RKO (cell line): ENCODE measurements around the gene MAMSTR.
A peak's percentile ranks its signal among the peaks of the same experiment; 100 is the strongest.

Experiments
- DNase-seq: peaks from one replicate; pipeline ENCODE4 v3.0.0-alpha.2; 2016; ENCODE audit warnings: low spot score

MAMSTR gene

DNA sequence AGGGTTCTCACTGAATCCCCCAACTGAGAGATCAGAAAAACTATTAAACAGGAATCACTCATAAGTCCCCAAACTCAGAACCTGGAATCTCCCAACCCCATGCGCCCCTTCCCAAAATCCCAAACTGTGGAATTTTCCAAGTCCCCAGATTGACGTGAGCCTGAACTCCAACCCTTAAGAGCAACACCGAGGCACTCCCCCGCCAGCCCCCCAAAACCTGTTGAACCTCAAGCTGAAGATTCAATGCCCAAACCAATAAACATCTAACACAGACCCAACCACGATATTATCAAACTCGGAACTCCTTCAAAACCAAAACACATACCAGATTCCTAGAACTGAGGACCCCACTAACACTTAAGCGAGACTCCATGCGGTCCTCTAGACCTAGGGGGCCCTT is 26.6 kb upstream of the MAMSTR start:
- DNase-seq: no peak

DNA sequence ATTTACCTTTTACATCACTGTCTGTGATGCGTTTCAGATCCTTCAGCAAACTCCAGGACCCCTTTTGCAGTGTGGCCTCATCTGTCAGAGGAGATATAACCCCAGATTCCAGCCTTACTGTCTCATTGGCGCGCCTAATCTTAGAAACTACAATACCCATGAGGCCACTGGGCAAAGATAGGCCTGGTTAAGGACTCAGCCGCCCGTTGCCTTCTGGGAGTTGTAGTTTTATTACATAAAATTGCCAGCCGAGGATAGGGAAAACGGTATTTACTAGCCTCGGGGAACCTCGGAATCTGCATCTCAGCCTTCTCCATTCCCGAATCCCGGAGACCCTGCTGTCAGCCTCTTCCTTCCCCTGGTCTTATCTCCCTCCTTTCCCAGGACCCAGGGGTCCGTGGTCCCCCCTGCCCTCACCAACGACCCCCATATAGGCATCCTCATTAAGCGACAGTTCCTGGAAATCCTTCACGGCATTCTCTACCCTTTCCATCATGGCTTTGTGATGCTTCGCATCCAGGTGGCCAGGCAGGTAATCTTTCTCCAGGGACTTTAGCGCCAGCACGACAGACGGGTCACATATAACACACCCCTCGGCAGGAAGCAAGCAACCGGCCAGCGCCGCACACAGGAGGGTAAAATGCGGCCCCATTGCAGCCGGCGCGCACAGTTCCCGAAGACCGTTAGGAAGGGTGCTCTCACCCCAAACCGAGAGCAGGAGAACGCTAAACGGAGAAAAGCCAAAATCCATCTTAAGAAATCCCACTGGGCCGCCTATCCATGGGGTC is 25.9 kb upstream of the MAMSTR start:
- DNase-seq: peak; percentile 80

DNA sequence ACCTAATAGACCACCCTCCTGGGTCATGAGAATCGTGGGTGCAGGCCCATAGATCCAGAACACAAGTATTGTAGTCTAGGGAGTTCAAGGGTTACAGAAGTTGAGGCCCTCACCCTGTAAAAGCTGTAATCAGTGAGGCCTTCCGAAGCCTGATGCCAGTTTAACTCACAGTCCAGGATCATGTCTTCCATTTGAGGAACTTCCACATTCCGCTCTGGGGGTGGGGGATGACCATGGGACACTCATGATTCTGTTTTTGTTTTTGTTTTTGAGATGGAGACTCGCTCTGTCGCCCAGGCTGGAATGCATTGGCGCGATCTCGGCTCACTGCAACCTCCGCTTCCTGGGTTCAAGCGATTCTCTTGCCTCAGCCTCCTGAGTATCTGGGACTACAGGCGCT is 22.6 kb upstream of the MAMSTR start:
- DNase-seq: no peak

DNA sequence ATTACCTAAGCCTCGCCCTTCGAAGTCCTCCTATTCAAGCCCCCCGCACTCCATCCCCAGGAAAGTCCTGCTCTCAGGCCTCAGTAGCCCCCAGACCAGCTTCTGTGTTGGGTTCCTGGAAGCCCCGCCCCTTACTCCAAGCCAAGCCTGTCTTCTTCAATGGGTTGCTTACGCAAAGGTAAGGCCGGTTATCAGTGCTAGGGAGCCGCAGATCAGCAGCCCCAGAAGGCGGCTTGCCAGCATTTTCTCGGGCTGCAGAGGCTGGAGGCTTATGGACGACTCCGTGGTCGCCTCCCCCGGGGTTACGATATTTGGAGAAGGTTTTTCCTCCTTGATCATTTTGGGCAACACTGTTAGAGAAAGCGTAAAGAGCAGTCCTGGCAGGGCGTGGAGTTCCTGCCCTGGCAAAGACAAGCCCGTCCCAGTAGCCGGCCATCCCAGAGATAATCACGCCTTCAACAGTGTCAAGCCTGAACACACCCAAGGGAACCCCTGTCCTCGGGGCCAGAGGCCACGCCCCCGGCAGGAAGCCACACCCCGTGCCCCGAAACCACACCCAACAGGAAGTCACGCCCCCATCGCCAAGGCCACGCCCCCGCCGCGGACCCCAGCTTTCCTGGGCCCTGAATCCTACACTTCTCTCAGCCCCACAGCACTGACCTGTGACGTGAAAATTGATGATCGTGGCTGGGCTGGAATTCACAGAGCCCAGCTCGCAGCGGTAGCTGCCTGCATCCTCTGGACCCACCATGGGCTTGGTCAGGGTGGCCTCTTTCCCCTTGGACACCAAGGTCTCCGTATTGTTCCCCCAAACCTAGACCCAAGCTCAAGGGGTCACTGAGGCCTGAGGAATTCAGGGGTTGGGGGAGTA is 21.8 kb upstream of the MAMSTR start:
- DNase-seq: no peak

DNA sequence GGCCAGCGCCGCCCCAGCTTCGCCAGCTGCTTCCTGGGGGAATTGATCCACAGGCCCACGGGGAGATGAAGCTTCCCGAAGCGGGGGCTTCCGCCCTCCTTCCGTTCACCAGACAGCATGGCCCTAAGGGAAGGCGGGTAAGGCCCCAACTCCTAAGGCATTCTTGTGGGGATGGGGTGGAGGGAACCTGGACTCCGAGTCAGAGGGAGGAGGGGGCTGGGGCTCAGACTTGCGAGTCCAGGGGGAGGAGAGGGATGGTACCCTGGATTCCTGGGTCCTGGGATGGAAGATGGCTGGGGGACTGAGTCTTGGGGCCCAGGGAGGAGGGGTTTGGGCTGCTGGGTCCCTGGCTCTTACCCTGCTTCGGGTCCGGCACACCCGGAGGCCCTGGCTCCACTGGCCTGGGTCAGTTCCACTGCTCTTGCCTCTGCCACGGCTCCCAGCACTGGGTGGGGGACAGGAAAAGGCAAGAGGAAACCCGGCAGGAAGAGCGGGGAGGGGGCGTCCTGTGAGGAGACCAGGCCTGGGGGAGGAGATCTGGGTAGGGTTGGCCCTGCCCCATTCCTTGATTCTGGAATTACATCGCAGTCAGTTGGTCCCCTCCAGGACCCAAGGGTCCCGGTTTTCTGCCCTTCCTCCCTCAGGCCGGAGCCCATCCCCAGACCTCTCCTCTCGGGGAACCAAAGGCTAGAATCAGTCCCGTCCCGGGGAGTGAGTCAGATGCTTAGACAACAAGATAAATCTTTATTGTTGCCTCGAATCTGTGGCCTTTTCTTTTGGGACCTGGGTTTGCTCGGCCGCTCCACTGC is 20.8 kb upstream of the MAMSTR start, which contains the start of gene RASIP1:
TSS of gene RASIP1 (minus strand) at position 447 of the 809 bp plus-strand sequence. CDS start at position 119, 328 bp downstream.
- DNase-seq: no peak

DNA sequence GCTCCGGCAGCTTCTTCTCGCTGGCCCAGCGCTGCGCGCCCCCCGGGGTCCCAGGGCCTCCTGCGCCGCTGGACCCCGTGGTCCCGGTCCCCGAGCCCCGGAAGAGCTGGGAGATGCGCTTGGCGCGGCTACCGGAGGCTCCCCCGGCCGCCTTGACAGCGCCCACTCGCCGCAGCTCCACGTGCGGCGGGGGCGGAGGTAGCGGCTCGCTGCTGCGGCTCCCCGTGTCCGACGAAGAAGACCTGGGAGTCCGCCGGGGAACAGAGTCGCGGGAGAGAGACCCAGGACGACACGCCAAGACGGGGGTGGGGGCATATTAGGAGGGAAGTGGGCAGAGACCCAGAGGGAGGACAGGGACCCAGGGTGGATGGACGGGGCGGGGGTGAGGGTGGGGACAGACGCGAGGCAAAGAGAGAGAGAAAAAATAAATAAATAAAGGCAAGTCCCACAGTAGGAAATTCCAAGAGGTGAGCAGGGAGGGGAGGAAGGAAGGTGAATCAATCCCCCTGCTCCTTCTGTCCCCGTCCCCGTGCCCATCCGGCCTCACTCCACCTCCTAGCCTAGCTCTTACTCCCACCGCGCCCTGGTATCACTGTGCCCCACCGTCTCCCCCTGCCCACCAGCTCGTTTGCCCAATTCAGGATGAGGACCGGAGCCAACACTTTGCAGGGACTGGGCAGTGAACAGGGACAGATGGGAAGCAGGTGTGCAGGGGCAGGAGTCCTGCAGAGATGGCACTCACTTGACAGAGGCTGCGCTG is 20.1 kb upstream of the MAMSTR start:
- DNase-seq: no peak

DNA sequence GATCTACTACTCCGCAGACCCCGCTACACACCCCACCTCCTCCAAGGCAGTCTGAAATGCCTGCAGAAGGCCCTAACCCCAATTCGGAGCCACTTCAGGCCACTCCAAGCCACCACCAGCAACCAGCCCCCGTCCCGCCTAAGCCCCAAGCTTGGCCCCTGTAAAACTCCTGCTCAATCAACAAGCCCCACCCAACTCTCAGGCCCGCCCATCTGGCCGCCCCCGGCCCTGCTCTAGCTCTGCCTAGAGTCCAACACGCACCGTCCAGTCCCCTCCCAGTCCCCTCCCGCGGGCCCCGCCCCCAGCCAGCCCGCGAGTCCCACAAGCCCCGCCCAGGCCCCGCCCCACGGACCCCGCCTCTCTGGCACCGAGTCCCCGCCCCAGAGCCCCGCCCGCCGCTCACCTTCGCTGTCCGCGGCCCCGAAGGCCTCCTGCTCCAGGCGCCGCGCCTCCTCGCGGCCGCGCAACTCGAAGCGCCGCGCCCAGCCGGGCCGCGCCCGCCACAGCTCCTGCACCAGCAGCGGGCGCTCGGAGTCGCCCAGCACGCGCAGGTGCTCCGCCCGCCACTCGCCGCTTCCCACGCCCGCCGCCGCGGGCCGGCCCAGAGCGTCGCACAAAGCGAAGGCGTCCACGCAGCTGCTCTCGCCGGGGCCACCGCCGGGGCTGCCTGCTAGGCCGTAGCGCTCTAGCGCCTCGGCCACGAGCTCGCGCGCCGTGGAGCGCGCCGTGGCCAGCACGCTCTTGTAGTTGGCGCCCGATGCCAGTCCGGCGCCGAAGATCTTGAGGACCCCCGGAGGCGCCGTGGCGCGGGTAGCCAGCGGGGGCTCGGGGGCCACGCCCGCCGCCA is 19.3 kb upstream of the MAMSTR start:
- peak; percentile 90 for DNase-seq

DNA sequence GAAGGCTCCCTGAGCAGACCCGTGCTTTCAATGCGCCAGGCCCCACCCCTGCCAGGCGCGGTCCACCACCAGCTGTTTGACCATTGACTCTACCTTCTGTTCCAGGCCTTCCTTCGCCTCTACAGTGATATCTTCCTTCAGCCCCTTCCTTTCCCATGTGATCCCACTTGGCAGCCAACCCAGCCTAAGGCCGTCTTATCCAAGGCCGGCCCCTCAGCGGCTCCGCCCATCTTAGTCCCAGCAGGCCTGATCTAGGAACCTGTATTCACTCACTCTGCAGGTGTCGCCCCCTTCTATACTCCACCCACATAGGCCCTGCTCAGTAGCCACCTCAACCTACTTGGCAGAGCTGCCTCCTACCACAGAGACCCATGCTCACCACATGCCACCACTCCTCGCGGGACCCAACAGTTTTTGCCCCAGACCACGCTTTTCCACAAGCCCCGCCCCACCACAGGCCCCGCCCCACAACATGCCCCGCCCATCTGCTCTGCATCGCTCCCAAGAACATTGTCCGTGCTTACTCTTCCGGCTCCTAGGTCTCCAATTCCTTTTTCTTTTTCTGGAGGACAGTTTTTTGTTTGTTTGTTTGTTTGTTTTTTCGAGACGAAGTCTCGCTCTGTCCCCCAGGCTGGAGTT is 18.0 kb upstream of the MAMSTR start:
- DNase-seq: no peak

DNA sequence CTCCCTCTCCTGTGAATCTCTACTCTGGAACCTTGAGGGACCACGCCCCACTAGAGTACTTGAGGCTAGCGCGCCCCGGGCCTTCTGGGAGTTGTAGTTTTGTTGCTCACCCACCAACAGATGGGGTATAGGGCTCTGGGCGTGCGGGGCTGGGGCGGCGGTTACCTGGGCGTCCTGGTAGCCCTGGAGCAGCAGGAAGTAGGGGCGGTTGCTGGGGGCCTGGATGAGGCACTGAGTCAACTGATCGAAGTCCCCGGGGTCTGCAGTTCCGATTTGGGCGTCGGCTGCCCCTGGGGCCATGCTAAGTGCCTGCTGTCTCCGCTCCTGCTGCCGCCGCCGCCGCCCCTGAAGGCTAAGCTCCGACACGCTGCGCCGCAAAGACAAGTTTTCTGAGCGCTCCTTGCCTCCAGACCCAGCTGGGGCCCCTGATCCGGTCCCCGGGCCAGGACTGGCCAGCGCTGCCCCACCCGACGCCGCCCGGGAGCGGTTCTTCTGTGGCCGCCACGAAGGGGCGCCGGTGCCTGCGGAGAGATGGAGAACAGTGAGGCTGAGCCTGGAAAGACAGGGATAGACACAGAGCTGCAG is 15.6 kb upstream of the MAMSTR start:
- DNase-seq: no peak

DNA sequence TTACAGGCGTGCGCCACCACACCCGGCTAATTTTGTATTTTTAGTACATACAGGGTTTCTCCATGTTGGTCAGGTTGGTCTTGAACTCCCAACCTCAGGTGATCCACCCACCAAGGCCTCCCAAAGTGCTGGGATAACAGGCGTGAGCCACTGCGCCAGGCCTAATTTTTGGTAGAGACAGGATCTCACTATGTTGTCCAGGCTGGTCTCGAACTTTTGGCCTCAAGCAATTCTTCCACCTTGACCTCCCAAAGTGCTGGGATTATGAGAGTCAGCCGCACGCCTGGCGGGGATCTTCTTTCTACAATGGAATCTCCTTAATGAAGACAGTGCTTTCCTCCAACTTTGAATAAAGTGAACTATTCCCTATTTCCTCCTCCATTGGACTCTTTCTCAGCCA is 15.1 kb upstream of the MAMSTR start:
- DNase-seq: no peak

DNA sequence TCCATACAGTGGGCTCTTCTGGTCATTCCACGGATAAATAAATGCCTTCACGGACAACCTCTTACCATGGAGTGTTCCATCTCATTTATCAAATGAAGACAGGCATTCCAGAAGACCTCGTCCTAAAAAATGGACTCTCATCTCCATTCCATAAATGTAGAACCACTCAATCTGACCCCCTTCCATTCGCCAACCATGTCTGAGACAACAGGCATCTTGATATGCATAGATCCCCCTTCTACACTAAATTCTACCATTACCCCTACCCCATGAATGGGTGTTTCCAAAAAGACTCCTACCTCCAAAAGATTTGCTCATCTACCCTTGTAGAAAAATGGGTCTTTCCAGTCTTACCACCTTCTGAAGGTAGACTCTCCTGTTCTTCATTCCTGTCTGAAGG is 11.9 kb upstream of the MAMSTR start:
- no peak for DNase-seq

DNA sequence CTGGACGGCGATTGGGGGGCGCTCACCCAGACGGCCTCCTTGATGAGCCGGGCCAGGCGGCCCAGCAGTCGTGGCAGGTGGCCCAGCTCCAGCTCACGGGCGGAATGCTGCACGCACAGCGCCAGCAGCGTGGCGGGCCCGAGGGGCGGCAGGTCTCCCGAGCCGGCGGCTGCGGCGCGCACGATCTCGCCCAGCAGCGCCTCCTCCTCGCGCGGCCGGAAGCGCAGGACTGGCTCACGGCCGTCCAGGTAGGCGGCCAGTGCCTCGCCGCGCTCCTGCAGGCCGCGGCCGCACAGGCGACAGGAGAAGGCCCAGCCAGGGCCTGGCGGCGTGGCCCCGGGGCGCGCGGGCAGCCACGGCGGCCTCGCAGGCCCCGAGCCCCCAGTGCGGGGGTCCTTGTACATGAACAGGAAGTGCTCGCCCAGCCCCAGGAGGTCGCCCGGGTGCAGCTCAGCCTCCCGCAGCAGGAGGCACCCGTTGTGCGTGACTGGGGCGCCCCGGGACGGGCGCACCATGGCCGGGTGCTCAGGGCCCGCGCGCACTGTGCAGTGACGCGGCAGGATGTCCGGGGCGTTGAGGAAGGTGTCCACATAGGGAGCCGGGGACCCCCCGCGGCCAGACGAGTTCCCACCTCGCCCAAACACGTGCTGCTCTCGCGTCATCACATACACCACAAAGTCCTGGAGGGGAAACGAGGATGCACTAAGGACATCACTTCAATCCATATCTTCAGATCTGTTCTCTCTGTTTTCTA is 9.6 kb upstream of the MAMSTR start:
- DNase-seq: no peak

DNA sequence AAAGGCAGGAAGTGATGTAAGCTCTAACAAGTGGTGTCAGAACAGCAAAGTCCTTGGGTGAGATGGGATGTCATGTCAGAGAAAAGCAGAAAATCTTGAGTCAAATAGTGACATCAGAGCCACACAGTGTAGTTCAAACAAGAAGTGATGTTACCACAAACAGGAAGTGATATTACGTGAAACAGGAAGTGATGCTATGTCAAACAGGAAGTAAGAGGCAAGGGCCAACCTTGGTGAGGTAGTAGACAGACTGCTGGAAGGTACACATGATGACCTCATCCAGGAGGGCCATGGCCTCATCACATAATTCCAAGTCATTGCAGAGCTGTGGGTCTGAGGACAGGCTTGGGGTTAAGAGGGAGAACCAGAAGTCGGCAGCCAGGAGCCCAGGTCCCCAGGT is 7.0 kb upstream of the MAMSTR start:
- peak; percentile 73 for DNase-seq

DNA sequence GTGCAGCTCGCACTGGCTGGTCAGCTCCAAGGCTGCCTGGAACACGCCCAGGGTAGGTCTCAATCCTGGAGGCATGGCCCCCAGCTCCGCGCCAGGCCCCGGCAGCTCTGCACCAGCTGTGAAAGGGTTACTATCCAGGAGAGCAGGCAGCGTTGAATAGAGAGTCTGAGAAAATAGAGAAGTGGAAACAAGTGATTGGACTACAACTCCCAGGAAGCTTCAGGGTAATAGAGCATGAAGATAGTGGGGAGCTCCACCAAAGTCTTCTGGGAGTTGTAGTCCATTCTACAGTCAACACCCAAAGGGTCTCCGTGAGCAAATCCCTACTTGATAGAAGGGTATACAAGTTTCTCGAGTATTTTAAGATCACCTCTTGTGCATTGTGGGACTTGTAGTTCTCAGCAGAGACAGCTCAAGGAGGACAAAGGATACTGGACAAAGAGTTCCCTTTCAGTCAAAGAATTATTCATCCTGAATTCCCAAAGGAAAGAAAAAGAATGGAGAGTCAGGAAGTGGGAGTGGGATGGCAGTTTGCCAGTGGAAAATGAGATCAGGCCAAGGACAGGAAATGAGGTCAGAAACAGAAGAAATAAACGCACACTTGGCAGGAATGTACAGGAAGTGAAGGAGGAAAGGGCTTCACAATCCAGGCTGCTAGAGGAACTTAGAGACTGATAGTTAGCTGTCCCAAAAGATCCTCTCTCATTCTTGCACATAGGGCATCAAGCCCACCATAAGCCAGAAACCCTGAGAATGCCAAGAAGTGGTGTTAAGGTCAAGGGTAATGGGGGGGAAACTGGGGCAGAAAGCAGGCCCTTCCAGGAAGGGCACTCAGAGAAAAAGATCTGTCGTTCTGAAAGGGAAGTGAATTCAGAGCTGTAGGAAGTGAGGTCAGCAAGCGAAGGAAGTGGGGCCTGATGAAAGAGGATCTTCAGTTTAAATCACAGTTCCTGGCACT is 5.5 kb upstream of the MAMSTR start:
- peak; percentile 95 for DNase-seq

DNA sequence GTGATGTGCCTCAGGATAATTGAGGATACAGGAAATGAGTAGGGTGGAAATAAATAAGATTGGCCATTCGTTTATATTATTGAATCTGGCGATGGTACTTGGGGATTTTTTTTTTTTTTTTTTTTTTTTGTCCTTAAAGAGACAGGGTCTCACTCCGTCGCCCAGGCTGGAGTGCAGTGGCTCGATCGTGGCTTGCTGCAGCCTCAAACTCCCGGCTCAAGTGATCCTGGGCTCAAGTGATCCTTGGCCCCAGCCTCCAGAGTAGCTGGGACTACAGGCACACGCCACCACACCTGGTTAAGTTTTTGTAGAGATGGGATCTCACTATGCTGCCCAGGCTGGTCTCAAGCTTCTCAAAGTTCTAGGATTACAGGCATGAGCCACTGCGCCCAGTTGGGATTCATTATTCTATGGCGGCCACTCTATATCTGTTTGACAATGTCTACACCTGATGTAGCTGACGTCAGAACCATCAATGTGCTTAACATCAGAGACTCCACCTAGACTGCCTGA is 2.7 kb upstream of the MAMSTR start:
- no peak for DNase-seq

DNA sequence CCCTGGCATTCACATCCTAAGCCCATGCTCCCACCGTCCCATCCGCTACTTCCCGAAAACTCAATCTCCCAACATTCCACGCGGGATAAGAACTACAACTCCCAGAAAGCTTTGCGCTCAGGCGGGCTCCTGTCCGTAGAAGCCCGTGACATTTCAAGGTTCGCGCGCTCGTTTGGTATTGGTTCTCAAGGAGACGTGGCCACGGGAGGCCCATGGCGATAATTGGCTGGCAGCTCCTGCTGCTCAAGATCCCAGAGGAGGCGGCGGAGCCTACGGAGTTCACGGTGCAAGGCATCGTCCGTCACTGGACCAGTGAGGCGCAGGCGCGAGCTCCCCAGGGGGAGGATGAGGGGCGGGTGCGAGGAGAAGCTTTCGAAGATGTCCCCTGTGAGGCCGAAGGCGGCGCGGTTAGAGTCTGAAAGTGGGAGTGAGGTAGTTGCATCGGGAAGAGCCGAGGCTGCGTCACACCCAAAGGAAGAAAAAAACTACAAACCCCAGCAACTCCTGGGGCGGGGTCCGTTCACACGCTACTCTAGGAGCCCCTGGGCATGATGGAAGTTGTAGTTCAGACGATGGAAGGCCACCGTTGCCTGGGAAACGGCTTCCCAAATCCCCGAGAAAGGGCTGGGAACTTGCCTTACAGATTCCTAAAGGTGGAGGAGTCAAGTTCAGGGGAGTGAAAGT is 1.2 kb upstream of the MAMSTR start:
- DNase-seq: peak; percentile 98

DNA sequence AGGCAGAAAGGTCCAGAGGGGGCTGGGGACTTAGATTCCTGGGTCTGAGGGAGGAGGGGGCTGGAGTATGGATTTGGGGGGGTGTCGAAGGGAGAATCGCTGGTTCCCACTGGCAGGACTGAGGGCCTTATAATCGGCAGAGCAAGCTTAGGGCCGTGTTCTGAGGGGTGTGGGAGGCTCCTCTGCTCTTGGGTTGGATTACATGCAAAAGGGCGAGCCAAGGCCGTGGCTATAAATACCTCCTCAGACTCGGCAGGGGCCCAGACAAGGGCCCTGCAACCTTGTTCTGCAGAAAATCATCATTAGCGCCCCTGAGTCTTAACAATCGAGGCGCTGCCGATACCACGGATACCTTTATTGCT is 707 bp upstream of the MAMSTR start:
- DNase-seq: no peak
